Measurements from ENCODE around the gene PML.
A peak's percentile ranks its signal among the peaks of the same experiment; 100 is the strongest.

Gene PML

GRCh38 chr15:73949496-73949895, 45.0 kb upstream of the PML start:
- no peak overlapping the region for H3K27ac ChIP-seq (ENCODE audit: low read length)
- no peak overlapping the region for H2AFZ ChIP-seq (ENCODE audit: low read length)
- no peak overlapping the region for H3K4me3 ChIP-seq (ENCODE audit: low read length)
- peaks cover 9% of the 10 kb centered on the region for H3K4me1 ChIP-seq (ENCODE audit: low read length)
- DNase-seq, result no peak
- H4K20me1 ChIP-seq (ENCODE audit: insufficient read depth, low read length), result no peaks in the 10 kb centered on the region
- no peaks in the 10 kb centered on the region for H3K27me3 ChIP-seq (replicated peaks; ENCODE audit: insufficient read depth, low read length)
- H3K9ac ChIP-seq (ENCODE audit: low read length), result no peak overlapping the region
- no peaks in the 10 kb centered on the region for H3K9me2 ChIP-seq (replicated peaks; ENCODE audit: insufficient read depth, low read length)
- H3K4me2 ChIP-seq (ENCODE audit: low read depth, low read length), result no peak overlapping the region
- no peaks in the 10 kb centered on the region for H3F3A ChIP-seq (ENCODE audit: insufficient read depth, low read length)
- TF ChIP-seq, protein P1, sequence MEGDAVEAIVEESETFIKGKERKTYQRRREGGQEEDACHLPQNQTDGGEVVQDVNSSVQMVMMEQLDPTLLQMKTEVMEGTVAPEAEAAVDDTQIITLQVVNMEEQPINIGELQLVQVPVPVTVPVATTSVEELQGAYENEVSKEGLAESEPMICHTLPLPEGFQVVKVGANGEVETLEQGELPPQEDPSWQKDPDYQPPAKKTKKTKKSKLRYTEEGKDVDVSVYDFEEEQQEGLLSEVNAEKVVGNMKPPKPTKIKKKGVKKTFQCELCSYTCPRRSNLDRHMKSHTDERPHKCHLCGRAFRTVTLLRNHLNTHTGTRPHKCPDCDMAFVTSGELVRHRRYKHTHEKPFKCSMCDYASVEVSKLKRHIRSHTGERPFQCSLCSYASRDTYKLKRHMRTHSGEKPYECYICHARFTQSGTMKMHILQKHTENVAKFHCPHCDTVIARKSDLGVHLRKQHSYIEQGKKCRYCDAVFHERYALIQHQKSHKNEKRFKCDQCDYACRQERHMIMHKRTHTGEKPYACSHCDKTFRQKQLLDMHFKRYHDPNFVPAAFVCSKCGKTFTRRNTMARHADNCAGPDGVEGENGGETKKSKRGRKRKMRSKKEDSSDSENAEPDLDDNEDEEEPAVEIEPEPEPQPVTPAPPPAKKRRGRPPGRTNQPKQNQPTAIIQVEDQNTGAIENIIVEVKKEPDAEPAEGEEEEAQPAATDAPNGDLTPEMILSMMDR (IDR thresholded peaks at IDR 0.05; ENCODE audit: low read length), result no peak
- TF ChIP-seq EZH2 (optimal IDR thresholded peaks at IDR 0.05; ENCODE audit: low read depth, low read length) (no peak), EZH2phosphoT487 (IDR thresholded peaks at IDR 0.05; ENCODE audit: low read length) (no peak)
- no peaks in the 10 kb centered on the region for H3K79me2 ChIP-seq (ENCODE audit: low read length)
- no peaks in the 10 kb centered on the region for H3K9me3 ChIP-seq (replicated peaks; ENCODE audit: insufficient read depth, low read length)
- H3K36me3 ChIP-seq (replicated peaks; ENCODE audit: insufficient read depth, low read length), result no peaks in the 10 kb centered on the region

DNA sequence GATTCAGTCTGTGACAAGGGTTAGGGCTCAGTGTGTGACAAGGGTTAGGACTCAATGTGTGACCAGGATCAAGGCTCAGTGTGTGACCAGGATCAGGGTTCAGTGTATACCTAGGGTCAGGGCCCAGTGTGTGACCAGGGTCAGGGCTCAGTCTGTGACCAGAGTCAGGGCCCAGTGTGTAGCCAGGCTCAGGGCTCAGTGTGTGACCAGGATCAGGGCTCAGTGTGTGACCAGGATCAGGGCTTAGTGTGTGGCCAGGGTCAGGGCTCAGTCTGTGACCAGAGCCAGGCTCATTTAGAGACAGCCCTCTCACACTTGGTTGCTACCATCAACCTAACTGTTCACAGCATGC, 44.1 kb upstream of the PML start:
- no peaks in the 10 kb centered on the region for H3K9me2 ChIP-seq (replicated peaks; ENCODE audit: insufficient read depth, low read length)
- no peaks in the 10 kb centered on the region for H4K20me1 ChIP-seq (ENCODE audit: insufficient read depth, low read length)
- H3K79me2 ChIP-seq (ENCODE audit: low read length), result no peaks in the 10 kb centered on the region
- no peaks in the 10 kb centered on the region for H3F3A ChIP-seq (ENCODE audit: insufficient read depth, low read length)
- H3K4me3 ChIP-seq (ENCODE audit: low read length), result no peak overlapping the region
- H2AFZ ChIP-seq (ENCODE audit: low read length), result no peak overlapping the region
- no peaks in the 10 kb centered on the region for H3K36me3 ChIP-seq (replicated peaks; ENCODE audit: insufficient read depth, low read length)
- no peaks in the 10 kb centered on the region for H3K27me3 ChIP-seq (replicated peaks; ENCODE audit: insufficient read depth, low read length)
- no peaks in the 10 kb centered on the region for H3K9me3 ChIP-seq (replicated peaks; ENCODE audit: insufficient read depth, low read length)
- DNase-seq, result no peak
- no peak overlapping the region for H3K27ac ChIP-seq (ENCODE audit: low read length)
- H3K9ac ChIP-seq (ENCODE audit: low read length), result no peak overlapping the region
- H3K4me2 ChIP-seq (ENCODE audit: low read depth, low read length), result no peak overlapping the region
- H3K4me1 ChIP-seq (ENCODE audit: low read length), result peaks cover 9% of the 10 kb centered on the region
- TF ChIP-seq EZH2 (optimal IDR thresholded peaks at IDR 0.05; ENCODE audit: low read depth, low read length) (no peak), EZH2phosphoT487 (IDR thresholded peaks at IDR 0.05; ENCODE audit: low read length) (no peak)
- TF ChIP-seq, protein P1 (IDR thresholded peaks at IDR 0.05; ENCODE audit: low read length), result no peak

DNA sequence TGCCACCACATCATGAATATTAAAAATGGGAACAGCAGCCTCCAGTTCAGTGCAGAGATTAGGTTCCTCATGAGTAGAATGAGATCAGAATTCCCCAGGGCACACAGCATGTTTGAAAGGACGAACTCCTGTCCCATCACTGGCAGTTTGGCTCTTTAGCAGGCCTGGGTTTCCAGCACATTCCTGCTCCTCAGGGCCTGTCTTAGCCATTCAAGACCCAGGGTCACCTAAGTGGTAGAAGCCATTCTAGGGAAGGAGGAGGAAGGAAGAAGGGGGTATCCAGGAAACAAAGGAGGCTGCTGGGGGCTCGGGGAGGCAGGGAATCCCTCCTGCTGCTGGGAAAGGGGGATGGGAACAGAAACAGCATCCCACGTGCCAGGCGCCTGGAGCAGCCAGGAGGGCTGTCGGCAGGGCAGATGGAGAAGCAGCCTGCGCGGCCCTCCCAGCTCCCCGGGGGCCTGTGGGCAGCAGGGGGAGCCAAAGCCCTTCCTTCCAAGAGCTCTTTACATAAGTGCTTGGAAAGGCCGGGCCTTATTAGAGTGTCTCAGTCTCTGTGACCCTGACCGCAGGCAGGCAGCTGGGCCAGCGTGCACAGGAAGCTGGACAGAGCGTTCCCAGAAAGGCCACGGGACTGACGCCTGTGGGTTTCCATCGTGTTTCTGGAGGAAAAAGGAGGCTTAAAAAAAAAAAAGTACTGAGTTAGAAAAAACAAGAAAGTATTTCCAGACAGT, 43.5 kb upstream of the PML start:
- TF ChIP-seq, protein P1 (IDR thresholded peaks at IDR 0.05; ENCODE audit: low read length), result peak; percentile 83
- TF ChIP-seq EZH2 (optimal IDR thresholded peaks at IDR 0.05; ENCODE audit: low read depth, low read length) (no peak), EZH2phosphoT487 (IDR thresholded peaks at IDR 0.05; ENCODE audit: low read length) (no peak)
- Histone ChIP-seq H3F3A (ENCODE audit: insufficient read depth, low read length) (no peaks in the 10 kb centered on the region), H3K4me2 (ENCODE audit: low read depth, low read length) (peak overlapping the region; percentile 61; the same call in 1 of the 2 replicates), H3K4me1 (ENCODE audit: low read length) (peaks cover 9% of the 10 kb centered on the region), H3K4me3 (ENCODE audit: low read length) (no peak overlapping the region), H3K27me3 (replicated peaks; ENCODE audit: insufficient read depth, low read length) (no peaks in the 10 kb centered on the region), H2AFZ (ENCODE audit: low read length) (0 out of 2 replicates have a peak overlapping the region, but pooled peaks have one; percentile 12), H3K9me3 (replicated peaks; ENCODE audit: insufficient read depth, low read length) (no peaks in the 10 kb centered on the region), H4K20me1 (ENCODE audit: insufficient read depth, low read length) (no peaks in the 10 kb centered on the region), H3K9ac (ENCODE audit: low read length) (no peak overlapping the region), H3K36me3 (replicated peaks; ENCODE audit: insufficient read depth, low read length) (no peaks in the 10 kb centered on the region), H3K9me2 (replicated peaks; ENCODE audit: insufficient read depth, low read length) (no peaks in the 10 kb centered on the region), H3K79me2 (ENCODE audit: low read length) (no peaks in the 10 kb centered on the region), H3K27ac (ENCODE audit: low read length) (no peak overlapping the region)
- peak; percentile 84 for DNase-seq
